Measurements from ENCODE around the gene PCDH9.

PCDH9 gene

GRCh38 chr13:66354879-66355751 is 875.0 kb downstream of the PCDH9 start:
- DNase-seq, result no peak

DNA sequence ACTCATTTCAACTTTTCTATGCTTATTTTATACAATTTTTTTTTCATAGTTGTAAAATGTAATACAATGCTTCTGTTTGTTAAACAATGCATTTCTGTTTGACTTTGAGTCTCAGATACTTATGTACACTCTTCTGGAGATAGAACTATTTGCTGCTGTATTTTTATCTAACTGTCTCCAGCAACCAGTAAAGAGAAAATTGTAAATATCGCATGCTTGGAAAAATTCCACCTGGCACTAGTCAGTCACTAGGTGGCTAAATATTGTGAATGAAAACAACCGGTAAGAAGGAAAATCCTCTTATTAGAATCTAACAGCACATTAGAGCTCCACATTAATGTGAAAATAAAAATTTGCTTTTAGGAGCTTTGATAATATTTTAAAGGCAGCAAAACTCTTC is 876.5 kb downstream of the PCDH9 start:
- no peak for DNase-seq

DNA sequence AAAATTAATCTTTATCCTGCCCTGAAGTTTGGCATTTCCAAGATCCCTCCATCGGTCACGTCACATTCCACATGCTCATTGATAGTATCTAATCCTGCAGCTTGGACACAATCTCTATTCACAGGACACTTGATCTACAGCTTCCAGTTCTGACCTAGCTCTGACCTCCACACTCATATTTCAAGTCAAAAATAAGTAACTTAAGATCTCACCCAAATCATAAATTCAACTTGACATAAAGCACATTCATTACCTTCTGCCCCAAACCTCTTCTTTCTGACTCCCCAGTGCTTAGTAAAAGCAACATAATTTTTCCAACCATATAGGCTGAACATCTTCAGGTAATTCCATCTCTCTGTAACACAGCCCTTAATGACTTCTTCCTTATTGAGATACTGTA is 880.2 kb downstream of the PCDH9 start:
- DNase-seq, result no peak

DNA sequence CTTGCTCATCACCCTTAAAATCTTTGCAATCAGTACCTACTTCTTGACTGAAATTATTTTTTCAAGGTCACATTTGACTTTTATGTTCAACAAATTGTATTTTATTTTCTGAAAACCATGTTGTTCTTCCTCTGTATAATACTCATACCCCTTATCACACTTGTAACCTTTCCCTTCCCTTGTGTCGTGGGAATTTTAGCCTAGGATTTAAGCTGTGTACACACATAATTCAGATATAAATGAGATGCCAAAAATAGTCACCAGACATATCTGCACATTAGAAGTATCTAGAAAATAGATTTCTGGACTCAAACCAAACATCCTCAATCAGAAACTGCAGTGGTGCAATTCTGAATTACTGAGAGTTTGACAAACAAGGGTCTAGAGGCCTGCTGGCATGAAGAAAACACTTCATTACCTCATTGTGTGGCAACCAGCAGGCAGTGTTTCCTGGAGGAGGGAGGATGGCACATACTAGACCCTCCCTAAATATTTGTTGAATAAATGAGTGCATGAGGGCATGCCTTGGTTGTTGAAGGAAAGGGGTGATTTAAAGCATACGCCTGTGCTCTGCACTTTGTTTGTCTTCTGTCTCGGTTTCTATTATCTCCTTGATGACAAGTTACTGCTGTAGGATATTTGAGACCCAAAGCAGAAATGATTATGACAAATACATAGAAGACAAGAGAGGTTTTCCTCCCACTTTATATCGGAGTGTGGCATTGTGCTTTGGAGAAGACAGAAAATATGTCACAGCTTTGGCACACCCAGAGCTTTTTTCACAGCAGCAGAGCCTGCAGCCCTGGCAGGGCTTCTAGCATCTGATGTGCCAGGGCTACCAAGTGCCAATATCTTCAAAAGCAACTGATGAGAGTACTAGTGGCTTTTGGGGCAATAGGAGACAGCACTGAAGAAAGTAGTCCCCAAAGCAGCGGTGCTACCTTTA is 881.1 kb downstream of the PCDH9 start:
- no peak for DNase-seq

GRCh38 chr13:66347486-66348117 is 882.5 kb downstream of the PCDH9 start:
- DNase-seq, result no peak

DNA sequence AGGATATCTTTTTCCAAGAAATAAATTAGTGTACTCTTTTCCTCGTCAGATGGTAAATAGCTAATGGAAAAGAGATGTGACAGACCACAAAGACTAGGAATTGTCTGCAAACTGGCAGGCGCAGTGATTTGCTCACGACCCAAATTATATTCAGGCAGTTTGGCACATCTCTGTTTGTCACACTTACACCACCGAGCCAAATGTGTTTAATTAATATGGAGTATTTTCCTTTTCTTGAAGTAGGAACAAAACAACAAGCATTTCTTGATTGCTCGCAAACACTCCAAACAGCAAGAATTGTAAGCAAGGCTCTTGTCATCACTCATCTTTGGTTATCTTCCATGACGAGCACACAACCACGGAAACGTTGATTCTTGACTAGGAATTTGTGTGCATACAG is 884.2 kb downstream of the PCDH9 start:
- DNase-seq, result no peak

DNA sequence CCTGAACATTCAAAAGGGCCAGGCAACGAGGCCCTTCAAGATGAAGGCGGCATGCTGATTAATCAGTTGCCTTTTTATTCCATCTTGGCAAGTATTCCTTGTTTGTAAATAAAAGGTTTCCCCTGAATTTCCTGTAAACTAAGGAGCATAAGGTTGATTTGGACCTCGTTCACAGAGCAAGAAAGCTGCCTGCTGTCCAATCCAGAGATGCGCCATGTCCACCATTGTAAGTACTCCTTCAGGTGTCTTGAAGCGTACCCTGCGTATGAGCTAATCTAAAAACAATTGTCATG is 884.7 kb downstream of the PCDH9 start:
- no peak for DNase-seq

- DNase-seq, result no peak
Observed at GRCh38 chr13:66344805-66345517, 885.2 kb downstream of the PCDH9 start.

DNA sequence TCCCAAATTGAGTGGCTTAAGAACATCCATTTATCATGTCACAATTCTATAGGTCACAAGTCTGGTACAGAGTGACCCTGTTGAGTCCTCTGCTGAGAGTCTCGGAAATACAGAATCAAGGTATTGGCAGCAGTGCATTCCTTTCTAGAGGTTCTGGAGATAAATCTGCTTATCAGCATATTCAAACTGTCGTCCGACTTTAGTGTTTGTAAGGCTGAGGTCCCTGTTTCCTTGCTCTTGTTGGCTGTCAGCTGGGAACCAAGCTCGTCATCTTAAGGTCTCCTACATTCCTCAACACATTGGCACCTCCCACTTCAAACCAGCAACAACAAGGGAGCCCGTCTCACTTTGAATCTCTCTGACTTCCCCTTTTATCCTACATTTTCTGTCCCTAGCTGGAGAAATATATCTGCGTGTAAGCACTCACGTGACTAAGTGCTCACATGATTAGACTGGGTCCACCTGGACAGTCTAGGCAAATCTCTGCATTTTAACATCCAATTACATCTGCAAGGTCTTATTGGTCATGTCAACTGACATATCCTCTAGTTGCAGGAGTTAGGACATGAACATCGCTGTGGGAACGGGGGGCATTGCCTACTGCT is 886.8 kb downstream of the PCDH9 start:
- DNase-seq, result no peak

DNA sequence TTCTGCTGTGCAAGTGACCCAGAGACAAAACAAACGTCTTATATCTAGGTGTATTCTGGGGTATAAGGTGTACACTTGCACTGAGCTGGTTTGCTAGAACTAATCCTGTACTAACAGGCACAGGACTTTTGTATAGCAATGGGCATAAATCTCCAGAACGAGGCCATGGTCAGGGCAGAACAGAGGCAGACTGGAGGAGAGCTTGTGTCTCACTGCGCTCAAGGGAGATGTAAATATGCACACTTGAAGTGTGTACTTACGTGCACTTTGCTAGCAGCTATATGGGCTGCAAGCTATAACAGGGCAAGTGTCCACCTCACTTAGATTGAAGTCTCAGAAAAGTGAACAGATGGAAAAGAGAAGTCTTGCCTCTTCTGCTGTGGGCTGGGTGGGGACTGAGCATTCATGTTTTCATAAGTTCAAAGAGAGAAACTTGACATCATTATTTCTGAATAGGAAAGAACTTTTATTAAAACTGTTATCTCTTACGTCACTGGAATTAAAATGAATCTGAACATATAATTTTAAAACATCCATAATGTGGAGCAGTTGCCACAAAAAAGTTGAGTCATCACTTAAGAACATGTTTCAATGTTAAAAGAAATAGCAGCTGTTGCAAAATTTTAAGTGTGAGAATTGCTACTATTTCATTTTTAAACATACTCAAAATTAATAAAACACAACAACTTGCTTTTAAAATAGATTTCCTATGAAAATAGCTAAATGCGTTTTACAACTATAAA is 888.3 kb downstream of the PCDH9 start:
- no peak for DNase-seq

- no peak for DNase-seq
Observed at GRCh38 chr13:66339214-66339613, 890.9 kb downstream of the PCDH9 start.

GRCh38 chr13:66338542-66338941 is 891.6 kb downstream of the PCDH9 start:
- no peak for DNase-seq

- DNase-seq, result no peak
Observed at GRCh38 chr13:66335626-66336025, 894.5 kb downstream of the PCDH9 start.

- DNase-seq, result no peak
Observed at GRCh38 chr13:66329988-66330451, 900.1 kb downstream of the PCDH9 start.

- no peak for DNase-seq
Observed at GRCh38 chr13:66328476-66328875, 901.7 kb downstream of the PCDH9 start.

DNA sequence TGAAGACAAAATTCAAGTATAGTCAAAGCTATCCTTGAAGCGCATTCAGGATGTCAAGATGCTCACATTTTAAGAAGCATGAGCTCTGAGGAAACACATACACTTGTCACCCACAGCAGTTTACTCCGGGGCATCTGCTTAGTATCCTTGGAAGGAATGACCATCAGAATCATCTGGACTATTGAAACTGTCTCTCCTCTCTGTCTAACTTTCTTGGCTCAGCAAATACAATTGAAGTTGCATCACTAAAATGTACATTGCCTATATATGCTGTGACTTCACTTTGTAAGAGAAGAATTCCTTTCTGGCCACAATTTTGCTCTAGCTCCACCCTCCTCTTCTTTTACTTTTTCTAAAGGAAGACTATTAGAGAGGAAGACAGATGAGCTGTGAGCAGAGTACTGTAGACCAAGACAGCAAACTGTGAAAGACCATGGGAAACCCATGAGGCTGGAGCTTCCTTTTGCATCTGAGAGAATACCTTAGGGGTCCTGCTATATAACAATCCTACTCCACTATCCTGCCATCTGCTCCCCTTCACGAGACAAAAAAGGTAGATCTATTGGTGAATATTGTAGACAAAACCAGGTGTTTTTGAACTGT is 906.3 kb downstream of the PCDH9 start:
- no peak for DNase-seq

DNA sequence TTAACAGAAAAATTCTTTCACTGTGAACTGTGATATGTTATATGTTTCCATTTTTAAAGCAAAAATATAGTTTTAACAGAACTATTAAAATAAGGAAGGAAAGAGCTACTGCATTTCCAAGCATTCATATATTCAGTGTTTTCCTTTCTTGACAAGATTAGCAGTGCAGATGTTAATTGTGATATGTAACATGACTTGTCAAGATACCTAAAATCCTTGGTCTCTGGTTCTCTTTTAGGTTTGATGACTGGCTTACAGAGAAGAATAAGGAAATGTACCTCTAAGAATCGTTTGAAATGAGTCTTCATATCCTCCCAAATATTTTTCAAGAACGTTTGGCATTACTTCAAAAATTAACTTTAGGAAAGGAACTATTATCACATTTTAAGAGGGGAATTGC is 907.2 kb downstream of the PCDH9 start:
- no peak for DNase-seq

- no peak for DNase-seq
Observed at GRCh38 chr13:66322193-66322740, 907.9 kb downstream of the PCDH9 start.

DNA sequence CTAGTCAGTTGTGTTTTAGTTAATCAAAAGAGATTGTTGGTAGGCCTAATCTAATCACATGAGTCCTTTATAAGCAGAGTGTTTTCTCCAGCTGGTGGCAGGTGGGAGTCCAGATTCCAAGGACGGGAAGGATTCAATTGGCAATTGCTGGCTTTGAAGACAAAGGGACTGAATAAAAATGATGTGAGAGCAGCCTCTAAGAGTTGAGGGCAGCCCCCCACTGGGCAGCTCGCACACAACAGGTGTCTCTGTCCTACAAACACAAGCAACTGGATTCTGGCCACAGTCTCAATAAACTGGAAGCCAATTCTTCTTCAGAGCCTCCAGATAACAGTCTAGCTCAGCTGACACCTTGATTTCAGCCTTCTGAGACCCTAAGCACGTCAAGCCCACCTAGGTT is 915.2 kb downstream of the PCDH9 start:
- DNase-seq, result no peak

- DNase-seq, result no peak
Observed at GRCh38 chr13:66313413-66313812, 916.7 kb downstream of the PCDH9 start.
